ENCODE data around the gene FAIM.
"Not testable (repeated sequence)": the region's sequence is repeated elsewhere in the genome, so short reads cannot be mapped to it uniquely, and the experiment has no call there.

FAIM gene

DNA sequence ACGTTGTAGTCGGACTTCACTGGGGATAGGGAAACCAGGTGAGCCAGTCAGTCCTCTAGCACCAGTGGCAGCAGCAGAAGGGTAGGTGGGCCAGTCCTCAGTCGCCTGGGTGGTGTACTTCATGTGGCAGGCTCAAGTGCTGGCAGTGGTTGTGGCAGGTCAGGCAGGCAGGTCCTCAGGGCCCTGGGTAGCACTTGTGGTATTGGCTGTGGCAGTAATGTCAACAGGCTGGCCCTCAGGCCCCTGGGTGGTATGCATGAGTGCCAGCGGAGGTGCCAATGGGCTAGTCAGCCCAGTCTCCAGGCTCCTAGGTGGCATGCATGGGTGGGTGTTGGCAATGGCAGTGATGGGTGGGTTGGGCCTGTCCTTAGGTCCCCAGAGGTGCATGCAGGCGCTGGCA is 40.6 kb downstream of the FAIM start:
- Histone ChIP-seq H3K9ac (ENCODE audit: low read depth, low read length) (no peak overlapping the region), H3K4me1 (ENCODE audit: insufficient read depth, low read length) (no peaks in the 10 kb centered on the region), H3K4me3 (ENCODE audit: low read length) (no peak overlapping the region), H3K9me3 (ENCODE audit: insufficient read depth, low read depth, low read length) (peaks cover 49% of the 10 kb centered on the region), H3K27ac (ENCODE audit: low read length) (no peak overlapping the region), H3K27me3 (ENCODE audit: insufficient read depth, low read length) (no peaks in the 10 kb centered on the region), H3K36me3 (ENCODE audit: insufficient read depth, low read depth, low read length) (peaks cover 34% of the 10 kb centered on the region)

DNA sequence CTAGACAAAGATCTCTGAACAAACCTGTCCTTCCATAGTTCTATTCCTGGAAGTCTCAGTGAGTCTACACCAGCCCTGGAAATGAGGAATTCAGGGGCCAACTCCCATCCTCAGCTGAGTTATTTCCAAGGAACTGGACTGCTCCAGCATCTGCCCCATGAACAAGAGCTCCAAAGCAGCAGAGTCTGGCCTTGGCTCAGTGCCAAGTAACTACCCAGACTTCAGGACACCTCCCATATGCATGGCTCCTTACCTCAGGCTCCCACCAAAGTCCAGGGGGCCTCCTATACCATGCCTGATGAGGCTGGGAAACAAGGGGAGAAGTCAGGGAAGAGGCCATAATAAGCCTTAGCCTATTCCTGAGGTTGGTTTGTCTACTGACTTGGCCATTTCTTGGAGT is 45.0 kb downstream of the FAIM start:
- no peak overlapping the region for H3K4me3 ChIP-seq (ENCODE audit: low read length)
- peaks cover 19% of the 10 kb centered on the region for H3K9me3 ChIP-seq (ENCODE audit: insufficient read depth, low read depth, low read length)
- H3K27ac ChIP-seq (ENCODE audit: low read length) = no peak overlapping the region
- H3K4me1 ChIP-seq (ENCODE audit: insufficient read depth, low read length) = no peaks in the 10 kb centered on the region
- H3K9ac ChIP-seq (ENCODE audit: low read depth, low read length) = no peak overlapping the region
- H3K27me3 ChIP-seq (ENCODE audit: insufficient read depth, low read length) = no peaks in the 10 kb centered on the region
- peaks cover 56% of the 10 kb centered on the region for H3K36me3 ChIP-seq (ENCODE audit: insufficient read depth, low read depth, low read length)

DNA sequence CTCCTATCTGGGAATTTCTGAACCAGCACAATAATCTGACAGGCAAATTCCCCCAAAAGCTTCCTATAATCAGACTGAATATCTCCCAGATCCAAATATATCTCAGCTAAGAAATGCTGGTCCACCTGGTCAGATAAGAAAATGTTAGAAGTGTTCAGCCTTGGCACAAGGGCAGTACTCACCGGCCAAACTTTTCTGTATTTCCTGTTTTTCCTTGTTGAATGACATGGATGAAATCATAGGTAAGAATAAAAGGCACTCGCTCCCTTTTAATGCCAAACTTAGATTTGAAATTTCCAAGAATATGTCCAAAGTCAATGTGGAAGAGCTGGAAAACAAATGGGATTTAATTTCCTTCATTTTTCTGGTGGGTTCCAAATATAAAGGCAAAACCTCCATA is 48.9 kb downstream of the FAIM start:
- Histone ChIP-seq H3K9ac (ENCODE audit: low read depth, low read length) (no peak overlapping the region), H3K9me3 (ENCODE audit: insufficient read depth, low read depth, low read length) (no peaks in the 10 kb centered on the region), H3K27ac (ENCODE audit: low read length) (no peak overlapping the region), H3K36me3 (ENCODE audit: insufficient read depth, low read depth, low read length) (peaks cover 40% of the 10 kb centered on the region), H3K4me1 (ENCODE audit: insufficient read depth, low read length) (no peaks in the 10 kb centered on the region), H3K4me3 (ENCODE audit: low read length) (no peak overlapping the region), H3K27me3 (ENCODE audit: insufficient read depth, low read length) (no peaks in the 10 kb centered on the region)

DNA sequence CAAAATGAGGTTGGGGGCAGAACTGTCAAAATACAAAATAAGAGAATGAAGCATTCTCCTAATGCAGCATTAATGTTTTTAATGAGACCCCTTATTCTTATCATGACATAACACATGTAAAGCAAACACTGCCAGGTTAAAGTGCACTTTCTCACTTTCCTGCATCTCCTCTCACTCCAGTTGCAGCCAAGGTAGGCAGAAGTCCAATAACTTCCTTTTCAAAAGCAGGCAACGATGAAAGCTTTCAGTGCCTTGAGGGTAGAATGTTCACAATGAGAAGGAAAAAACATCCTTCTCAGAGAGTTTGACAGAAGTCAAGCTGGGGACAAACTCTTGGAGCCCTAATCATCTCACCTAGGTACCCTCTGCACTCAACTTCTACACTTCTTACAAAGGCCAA is 59.5 kb downstream of the FAIM start:
- Histone ChIP-seq H3K4me3 (ENCODE audit: low read length) (no peak overlapping the region), H3K27me3 (ENCODE audit: insufficient read depth, low read length) (no peaks in the 10 kb centered on the region), H3K9me3 (ENCODE audit: insufficient read depth, low read depth, low read length) (no peaks in the 10 kb centered on the region), H3K36me3 (ENCODE audit: insufficient read depth, low read depth, low read length) (peaks cover 19% of the 10 kb centered on the region), H3K4me1 (ENCODE audit: insufficient read depth, low read length) (peaks cover 3% of the 10 kb centered on the region; the same call in 1 of the 2 replicates), H3K27ac (ENCODE audit: low read length) (no peak overlapping the region), H3K9ac (ENCODE audit: low read depth, low read length) (no peak overlapping the region)

DNA sequence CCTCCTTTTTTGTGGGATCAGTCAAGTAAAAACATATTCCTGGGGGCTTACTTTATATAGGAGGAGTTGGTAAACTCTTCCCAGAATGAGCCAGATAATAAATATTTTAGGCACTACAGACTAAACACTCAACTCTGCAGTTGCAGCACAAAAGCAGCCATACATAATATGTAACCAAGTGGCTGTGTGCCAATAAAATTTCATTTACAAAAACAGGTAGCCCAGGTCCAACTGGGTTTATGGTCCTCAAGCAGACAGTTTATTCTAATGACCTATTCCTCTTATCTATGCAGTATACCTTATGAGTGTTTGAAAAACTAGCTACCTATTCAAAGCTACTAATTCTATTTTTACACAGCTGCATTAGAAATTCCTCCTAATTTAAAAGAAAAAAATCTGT is 61.8 kb downstream of the FAIM start:
- H3K9ac ChIP-seq (ENCODE audit: low read depth, low read length) = no peak overlapping the region
- peaks cover 10% of the 10 kb centered on the region for H3K4me1 ChIP-seq (ENCODE audit: insufficient read depth, low read length)
- no peak overlapping the region for H3K27ac ChIP-seq (ENCODE audit: low read length)
- peaks cover 9% of the 10 kb centered on the region for H3K36me3 ChIP-seq (ENCODE audit: insufficient read depth, low read depth, low read length)
- H3K27me3 ChIP-seq (ENCODE audit: insufficient read depth, low read length) = no peaks in the 10 kb centered on the region
- no peak overlapping the region for H3K4me3 ChIP-seq (ENCODE audit: low read length)
- H3K9me3 ChIP-seq (ENCODE audit: insufficient read depth, low read depth, low read length) = no peaks in the 10 kb centered on the region

DNA sequence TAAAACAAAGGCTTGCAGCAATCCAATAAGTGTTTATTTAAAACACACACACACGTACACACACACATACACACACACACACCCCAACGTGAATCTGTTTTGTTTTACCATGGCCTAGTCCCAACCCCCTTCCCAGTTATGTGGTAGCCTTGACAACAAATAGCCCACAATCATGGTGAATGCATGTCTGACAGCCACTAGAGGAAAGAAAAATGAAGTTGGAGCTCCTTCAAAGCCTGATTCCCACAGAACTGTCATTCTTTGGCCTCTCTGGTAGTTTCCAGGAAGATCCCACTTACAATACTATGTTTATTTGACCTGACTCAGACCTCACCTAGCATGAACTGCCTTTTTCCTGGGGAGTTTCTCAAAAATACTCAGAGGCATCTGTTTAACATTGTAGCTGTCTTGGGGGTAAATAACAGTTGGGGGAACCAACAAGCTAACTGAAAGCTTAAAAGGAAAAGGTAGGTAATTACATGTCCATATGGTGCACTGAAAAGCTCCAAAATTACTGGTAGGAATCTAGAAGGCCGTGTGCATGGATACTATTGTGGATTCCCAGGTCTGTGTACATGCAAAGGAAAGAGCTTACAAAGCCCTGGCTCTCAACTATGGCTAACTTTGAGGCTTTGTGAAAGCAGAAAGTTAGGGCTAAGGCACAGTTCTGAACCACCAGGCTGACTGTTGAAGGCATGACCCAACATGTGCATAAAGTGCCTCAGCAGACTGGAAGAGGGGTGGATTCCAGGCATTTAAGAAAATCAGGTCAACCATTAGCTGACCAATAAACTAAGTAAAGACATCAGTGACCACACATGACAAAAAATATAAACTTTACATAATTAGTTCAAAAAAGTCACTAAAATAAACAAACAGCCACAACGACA is 65.3 kb downstream of the FAIM start:
- H3K4me3 ChIP-seq (ENCODE audit: low read length) = no peak overlapping the region
- no peaks in the 10 kb centered on the region for H3K27me3 ChIP-seq (ENCODE audit: insufficient read depth, low read length)
- peaks cover 17% of the 10 kb centered on the region; the same call in 1 of the 2 replicates for H3K36me3 ChIP-seq (ENCODE audit: insufficient read depth, low read depth, low read length)
- peaks cover 10% of the 10 kb centered on the region for H3K4me1 ChIP-seq (ENCODE audit: insufficient read depth, low read length)
- H3K9ac ChIP-seq (ENCODE audit: low read depth, low read length) = no peak overlapping the region
- H3K9me3 ChIP-seq (ENCODE audit: insufficient read depth, low read depth, low read length) = no peaks in the 10 kb centered on the region; the same call in 1 of the 2 replicates
- H3K27ac ChIP-seq (ENCODE audit: low read length) = no peak overlapping the region

DNA sequence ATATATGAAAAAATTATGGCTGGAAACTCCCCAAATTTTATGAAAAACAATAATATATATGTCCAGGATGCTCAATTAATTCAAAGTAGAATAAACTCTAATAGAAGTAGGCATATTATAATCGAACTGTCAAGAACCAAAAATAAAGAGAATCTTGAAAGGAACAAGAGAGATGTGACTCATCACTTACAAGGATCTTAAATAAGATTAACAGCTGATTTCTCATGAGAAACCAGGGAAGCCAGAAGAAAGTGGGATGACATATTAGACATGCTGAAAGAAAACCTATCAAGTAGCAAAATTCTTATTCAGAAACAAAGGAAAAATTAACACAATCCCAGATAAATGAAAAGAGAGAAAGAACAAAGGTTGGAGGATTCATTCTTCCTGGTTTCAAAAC is 66.8 kb downstream of the FAIM start:
- Histone ChIP-seq H3K4me1 (ENCODE audit: insufficient read depth, low read length) (peaks cover 10% of the 10 kb centered on the region), H3K27me3 (ENCODE audit: insufficient read depth, low read length) (no peaks in the 10 kb centered on the region), H3K9me3 (ENCODE audit: insufficient read depth, low read depth, low read length) (no peaks in the 10 kb centered on the region; the same call in 1 of the 2 replicates)

DNA sequence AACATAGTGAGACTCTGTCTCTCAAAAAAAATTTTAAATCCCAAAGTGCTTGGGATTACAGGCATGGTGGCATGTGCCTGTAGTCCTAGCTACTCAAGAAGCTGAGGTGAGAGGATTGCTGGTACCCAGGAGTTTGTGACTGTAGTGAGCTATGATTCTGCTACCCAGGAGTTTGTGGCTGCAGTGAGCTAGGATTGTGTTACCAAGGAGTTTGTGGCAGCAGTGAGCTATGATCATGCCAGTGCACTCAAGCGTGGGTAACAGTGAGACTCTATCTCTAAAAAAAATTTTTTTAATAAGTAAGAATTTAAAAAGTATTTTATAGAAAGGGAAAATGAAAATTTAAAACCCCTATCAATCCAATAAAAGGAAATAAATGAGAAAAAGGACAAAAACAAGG is 69.5 kb downstream of the FAIM start:
- no peaks in the 10 kb centered on the region for H3K27me3 ChIP-seq (ENCODE audit: insufficient read depth, low read length)
- no peak overlapping the region for H3K9ac ChIP-seq (ENCODE audit: low read depth, low read length)
- peaks cover 7% of the 10 kb centered on the region for H3K4me1 ChIP-seq (ENCODE audit: insufficient read depth, low read length)
- no peak overlapping the region for H3K27ac ChIP-seq (ENCODE audit: low read length)
- no peak overlapping the region for H3K4me3 ChIP-seq (ENCODE audit: low read length)
- H3K9me3 ChIP-seq (ENCODE audit: insufficient read depth, low read depth, low read length) = no peaks in the 10 kb centered on the region; the same call in 1 of the 2 replicates
- peaks cover 38% of the 10 kb centered on the region for H3K36me3 ChIP-seq (ENCODE audit: insufficient read depth, low read depth, low read length)

More for the DNA sequence above, 66.8 kb downstream of the FAIM start:
- Histone ChIP-seq H3K27ac (ENCODE audit: low read length) (no peak overlapping the region), H3K9ac (ENCODE audit: low read depth, low read length) (no peak overlapping the region), H3K36me3 (ENCODE audit: insufficient read depth, low read depth, low read length) (peaks cover 17% of the 10 kb centered on the region; the same call in 1 of the 2 replicates), H3K4me3 (ENCODE audit: low read length) (no peak overlapping the region)

DNA sequence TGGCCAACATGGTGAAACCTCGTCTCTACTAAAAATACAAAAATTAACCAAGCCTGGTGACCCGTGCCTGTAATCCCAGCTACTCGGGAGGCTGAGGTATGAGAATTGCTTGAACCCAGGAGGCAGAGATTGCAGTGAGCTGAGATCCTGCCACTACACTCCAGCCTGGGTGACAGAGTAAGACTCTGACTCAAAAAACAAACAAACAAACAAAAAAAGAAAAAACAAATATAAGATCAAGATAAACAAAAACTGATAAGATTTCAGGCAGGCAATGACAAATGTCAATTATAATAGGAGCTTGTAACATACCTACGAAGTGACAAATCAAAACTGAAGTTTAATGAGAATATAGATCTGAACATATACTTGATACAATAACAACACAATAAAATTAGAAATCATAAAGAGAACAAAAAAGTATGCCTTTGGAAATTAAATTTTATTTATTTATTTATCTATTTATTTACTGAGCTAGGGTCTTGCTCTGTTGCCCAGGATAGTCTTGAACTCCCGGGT is 70.4 kb downstream of the FAIM start:
- H3K9ac ChIP-seq (ENCODE audit: low read depth, low read length) = no peak overlapping the region
- no peaks in the 10 kb centered on the region for H3K27me3 ChIP-seq (ENCODE audit: insufficient read depth, low read length)
- no peaks in the 10 kb centered on the region; the same call in 1 of the 2 replicates for H3K9me3 ChIP-seq (ENCODE audit: insufficient read depth, low read depth, low read length)
- H3K4me1 ChIP-seq (ENCODE audit: insufficient read depth, low read length) = peaks cover 2% of the 10 kb centered on the region
- H3K27ac ChIP-seq (ENCODE audit: low read length) = no peak overlapping the region
- H3K4me3 ChIP-seq (ENCODE audit: low read length) = no peak overlapping the region
- peaks cover 38% of the 10 kb centered on the region for H3K36me3 ChIP-seq (ENCODE audit: insufficient read depth, low read depth, low read length)

DNA sequence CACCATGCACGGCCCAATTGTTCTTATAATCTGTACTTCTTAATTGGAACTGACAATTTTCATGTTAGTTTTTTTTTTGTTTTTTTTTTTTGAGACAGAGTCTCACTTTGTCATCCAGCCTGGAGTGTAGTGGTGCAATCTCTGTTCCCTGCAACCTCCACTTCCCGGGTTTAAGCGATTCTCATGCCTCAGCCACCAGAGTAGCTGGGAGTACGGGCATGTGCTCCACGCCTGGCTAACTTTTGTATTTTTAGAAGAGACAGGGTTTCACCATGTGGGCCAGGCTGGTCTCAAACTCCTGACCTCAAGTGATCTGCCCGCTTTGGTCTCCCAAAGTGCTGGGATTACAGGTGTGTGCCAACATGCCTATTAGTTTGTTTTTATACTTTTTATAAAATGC is 72.4 kb downstream of the FAIM start:
- not testable (repeated sequence) for H3K4me3 ChIP-seq (ENCODE audit: low read length); H3K4me1 ChIP-seq (ENCODE audit: insufficient read depth, low read length); H3K27me3 ChIP-seq (ENCODE audit: insufficient read depth, low read length); H3K9ac ChIP-seq (ENCODE audit: low read depth, low read length); H3K9me3 ChIP-seq (ENCODE audit: insufficient read depth, low read depth, low read length); H3K27ac ChIP-seq (ENCODE audit: low read length)
- peaks cover 28% of the 10 kb centered on the region for H3K36me3 ChIP-seq (ENCODE audit: insufficient read depth, low read depth, low read length)

DNA sequence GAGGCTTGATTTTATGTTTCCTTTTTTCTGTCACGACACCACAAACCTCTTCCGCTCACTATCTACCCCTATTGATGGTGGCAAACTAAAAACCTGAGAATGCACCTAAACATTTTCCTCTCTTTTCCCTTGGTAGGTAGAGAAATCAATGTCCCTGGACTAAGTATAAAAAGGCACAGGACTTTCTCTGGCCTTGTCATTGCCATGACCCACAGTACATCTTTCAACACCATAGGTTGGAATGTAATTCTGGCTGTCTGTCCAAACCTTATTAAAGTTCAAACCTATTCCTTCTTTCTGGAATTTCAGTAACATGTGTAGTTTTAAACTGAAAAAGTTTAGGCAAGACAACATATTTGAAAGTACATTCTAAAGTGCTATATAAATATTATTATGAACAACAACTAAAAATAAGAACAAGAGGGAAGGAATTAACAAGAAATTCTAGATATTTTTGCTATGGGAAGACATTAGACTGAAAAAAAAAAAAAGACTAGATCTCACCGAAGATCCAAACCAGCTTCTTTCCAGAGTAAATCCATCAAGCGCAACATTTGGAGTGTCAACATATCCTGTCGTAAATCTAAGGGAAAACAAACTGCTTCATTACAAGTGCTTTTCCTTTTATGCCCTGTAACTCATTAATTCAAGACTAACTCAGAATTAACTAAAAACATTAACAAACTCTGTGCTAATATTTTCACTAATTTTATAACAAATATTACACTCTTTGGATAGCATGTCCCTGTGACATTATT is 73.1 kb downstream of the FAIM start:
- H3K4me3 ChIP-seq (ENCODE audit: low read length) = no peak overlapping the region
- H3K4me1 ChIP-seq (ENCODE audit: insufficient read depth, low read length) = no peaks in the 10 kb centered on the region
- no peaks in the 10 kb centered on the region; the same call in 1 of the 2 replicates for H3K9me3 ChIP-seq (ENCODE audit: insufficient read depth, low read depth, low read length)
- H3K9ac ChIP-seq (ENCODE audit: low read depth, low read length) = no peak overlapping the region
- H3K36me3 ChIP-seq (ENCODE audit: insufficient read depth, low read depth, low read length) = peaks cover 22% of the 10 kb centered on the region
- no peaks in the 10 kb centered on the region for H3K27me3 ChIP-seq (ENCODE audit: insufficient read depth, low read length)
- no peak overlapping the region for H3K27ac ChIP-seq (ENCODE audit: low read length)

All from iPS-20b (cell line).